ENCODE results near the gene FOXA2.
"Not testable (repeated sequence)": the region's sequence is repeated elsewhere in the genome, so short reads cannot be mapped to it uniquely, and the experiment has no call there.

Gene FOXA2

DNA sequence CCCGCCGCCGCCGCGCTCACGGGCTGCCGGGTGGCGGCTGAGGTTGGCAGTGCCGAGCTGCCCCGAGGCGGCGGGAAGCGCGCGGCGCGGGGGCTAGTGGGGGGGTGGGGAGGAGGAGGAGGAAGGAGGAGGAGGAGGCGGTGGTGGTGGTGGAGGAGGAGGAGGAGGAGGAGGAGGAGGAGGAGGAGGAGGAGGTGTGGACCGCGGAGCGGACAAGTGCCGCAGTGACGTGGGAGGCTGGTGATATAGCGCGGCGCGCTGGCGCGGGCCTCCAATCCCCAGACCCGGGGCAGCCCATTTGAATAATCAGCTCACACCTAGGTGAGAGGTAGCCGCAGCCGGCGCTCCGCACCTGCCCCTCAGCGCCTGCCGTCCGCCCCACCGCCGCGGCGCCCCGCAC, at the start of gene FOXA2:
Gene FOXA2 (minus strand): TSS at position 51 of the 400 bp plus-strand sequence. CDS start 294 bp downstream, outside the sequence.
- DNase-seq (ENCODE audit: low spot score), result no peak

DNA sequence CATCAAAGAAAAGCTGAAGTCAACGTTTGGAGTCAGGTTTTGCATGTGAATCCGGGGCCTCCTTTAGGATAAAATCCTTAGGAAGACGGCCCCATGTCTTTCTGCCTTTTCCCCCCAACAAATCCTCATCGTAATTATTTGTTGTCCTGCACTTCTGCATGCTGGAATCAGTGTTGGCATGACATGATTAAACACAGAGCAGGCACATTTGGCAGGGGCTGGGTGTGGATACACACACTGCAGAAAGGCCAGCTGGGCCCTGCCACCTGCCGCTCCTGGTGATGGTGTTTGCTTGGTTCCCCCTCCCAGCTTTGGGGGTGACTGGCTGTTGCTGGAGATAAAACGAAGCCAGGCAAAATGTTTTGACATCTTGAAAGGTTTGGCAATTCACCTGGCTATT, 46.3 kb upstream of the FOXA2 start:
- DNase-seq (ENCODE audit: low spot score), result no peak

DNA sequence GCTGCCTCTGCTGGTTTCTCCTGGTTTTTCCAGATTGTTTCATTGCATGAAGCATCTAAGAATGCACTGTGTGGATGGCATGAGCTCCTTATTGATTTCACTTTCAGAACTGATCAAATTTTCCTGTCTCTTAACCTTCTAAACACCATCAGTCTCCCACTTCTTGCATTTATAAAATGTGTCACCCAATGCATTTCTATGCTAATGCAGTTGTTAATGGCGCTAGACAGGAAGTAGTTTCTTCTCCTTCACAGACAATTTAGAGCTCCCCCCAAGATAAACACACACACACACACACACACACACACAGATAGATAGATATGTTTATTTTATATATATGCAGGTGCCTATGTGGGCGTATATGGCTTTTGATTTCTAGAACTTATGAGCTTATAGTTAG, 45.6 kb upstream of the FOXA2 start:
- DNase-seq (ENCODE audit: low spot score), result no peak

DNA sequence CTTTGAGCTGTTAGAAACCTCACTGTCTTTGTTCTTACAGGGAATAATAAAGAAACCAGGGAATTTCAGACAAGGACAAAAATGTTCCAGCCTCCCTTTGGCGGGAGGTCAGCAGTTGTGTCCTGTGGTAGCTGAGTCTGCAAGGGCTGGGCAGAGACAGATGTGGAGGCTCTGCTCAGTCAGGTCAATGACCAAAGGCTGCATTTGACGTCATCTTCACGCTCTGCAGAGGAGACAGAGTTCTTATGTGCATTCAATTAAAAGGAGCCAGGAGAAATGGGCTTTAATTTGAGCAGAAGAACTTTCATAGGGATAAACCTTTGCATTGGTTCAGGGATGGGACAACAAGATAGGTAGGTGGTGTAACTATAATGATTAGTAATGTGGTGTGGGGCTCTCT, 45.1 kb upstream of the FOXA2 start:
- no peak for DNase-seq (ENCODE audit: low spot score)

DNA sequence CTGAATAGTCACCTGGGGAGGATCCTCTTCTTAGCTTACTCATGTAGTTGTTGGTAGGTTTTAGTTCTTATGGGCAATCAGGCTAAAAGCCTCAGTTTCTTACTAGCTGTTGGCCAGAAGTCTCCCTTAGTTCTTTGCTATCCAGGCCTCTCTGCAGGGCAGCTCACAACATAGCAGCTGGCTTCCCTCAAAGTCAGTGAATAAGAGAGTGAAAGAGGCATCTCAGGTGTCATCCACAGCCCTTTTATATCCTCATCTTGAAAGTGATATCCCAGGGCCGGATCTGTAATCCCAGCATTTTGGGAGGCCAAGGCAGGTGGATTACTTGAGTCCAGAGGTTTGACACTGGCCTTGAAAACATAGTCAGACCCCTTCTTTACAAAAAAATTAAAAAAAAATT, 42.1 kb upstream of the FOXA2 start:
- no peak for DNase-seq (ENCODE audit: low spot score)

- DNase-seq (ENCODE audit: low spot score), result no peak
Measured at GRCh38 chr20:22623211-22623610, 38.8 kb upstream of the FOXA2 start.

GRCh38 chr20:22620342-22620741, 36.0 kb upstream of the FOXA2 start:
- DNase-seq (ENCODE audit: low spot score), result no peak

DNA sequence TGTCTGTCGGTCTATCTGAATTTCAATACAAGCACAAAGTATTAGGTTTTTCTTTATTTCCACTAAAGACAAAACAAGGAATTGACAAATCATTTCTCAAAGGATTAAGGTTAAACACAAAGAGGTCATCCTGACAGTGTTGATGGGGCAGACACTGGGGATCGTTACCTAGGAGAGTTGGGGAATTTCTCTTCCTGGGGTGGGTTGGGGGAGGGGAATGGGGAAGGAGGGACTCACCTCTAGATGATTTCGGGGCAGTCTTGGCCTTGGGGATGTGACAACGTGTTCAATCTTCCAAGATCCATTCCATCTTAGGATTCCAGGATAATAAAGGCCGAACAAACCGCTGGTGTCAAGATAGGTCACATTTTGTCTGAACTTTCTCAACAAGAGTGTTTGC, 35.4 kb upstream of the FOXA2 start:
- DNase-seq (ENCODE audit: low spot score), result no peak

GRCh38 chr20:22619272-22619671, 34.9 kb upstream of the FOXA2 start:
- no peak for DNase-seq (ENCODE audit: low spot score)

- no peak for DNase-seq (ENCODE audit: low spot score)
Measured at GRCh38 chr20:22617160-22617559, 32.8 kb upstream of the FOXA2 start.

DNA sequence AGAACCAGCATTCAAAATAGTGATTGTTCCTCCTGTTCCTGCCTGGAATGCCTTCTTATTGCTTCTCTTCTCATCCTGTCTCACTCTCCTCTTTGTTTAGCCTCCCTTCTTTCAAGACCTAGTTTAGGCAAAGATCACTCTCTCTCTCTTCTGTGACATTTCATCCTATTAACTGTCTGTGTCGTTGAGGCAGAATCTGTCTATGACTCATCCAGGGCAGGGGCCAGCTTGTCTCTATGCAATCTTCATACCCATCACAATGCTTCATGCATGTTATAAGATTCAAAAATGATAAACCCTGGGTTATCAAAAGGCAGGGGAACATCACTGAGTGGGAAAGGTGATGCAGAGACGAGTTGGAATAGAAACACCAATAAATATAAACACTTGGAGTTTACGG, 32.2 kb upstream of the FOXA2 start:
- no peak for DNase-seq (ENCODE audit: low spot score)

- no peak for DNase-seq (ENCODE audit: low spot score)
Measured at GRCh38 chr20:22615425-22615824, 31.1 kb upstream of the FOXA2 start.

- no peak for DNase-seq (ENCODE audit: low spot score)
Measured at GRCh38 chr20:22611636-22612035, 27.3 kb upstream of the FOXA2 start.

GRCh38 chr20:22607695-22608094, 23.3 kb upstream of the FOXA2 start:
- DNase-seq (ENCODE audit: low spot score), result no peak

GRCh38 chr20:22604815-22605214, 20.4 kb upstream of the FOXA2 start:
- DNase-seq (ENCODE audit: low spot score), result no peak

DNA sequence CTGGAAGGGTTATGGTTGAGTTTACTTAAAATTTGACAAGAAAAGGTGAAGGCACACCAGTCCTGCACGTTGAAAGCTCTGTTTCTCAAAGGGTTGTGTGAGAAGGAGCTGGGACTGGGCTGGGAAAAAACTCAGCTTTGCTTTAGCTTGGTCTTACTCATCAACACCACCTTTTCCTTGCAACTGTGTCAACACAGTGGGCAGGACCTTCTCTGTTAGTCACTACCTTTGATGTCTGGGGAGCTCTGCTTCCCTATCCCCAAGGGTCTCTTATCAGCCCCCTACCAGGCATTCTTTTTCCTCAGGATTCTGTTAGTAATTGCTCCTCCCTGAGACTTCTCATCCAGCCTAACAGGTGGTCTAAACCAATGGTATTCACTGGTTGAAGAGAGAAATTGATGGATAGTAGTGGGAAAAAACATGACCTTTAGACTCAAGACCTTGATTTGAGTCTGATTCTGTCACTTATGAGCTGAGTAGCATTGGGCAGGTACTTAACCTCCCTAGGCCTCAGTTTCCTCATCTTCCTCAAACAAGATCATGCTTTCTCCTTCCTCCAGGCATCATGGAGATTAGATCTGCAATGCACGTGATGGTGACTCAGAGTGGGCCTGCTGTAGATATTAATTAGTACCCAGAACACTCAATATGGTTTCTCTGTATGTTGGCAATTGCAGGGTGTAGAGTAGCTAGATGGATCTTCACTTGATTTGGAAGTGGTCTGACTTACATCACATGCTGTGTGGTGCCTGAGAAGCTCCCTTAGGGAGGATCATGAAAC, 17.2 kb upstream of the FOXA2 start:
- DNase-seq (ENCODE audit: low spot score), result no peak

DNA sequence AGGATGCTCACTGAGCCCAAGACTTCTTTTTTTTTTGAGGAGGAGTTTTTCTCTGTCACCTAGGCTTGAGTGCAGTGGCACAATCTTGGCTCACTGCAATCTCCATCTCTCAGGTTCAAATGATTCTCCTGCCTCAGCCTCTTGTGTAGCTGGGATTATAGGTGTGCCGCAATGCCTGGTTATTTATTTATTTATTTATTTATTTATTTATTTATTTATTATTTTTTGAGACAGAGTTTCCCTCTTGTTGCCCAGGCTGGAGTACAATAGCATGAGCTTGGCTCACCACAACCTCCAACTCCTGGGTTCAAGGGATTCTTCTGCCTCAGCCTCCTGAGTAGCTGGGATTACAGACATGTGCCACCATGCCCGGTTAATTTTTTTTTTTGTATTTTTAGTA, 14.9 kb upstream of the FOXA2 start:
- not testable (repeated sequence) for DNase-seq (ENCODE audit: low spot score)

DNA sequence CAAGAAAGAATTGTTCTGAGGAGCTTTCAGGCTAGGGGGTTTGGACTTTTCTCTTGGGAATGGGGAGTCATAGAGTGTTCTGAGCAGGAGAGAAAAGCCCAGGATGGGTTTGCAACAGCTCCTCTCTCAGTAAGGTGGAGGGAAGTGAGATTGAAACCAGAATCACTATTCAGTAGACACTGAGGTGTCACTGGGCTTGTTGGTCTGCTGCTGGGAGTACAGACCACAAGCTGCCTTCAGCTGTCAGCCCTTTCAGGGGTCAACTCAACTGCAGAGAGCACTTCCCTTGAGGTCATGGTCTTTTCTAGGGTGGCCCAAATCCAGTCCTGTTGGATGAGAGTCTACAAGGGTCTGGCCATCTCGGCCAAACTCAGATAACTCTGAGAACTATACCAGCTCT, 12.9 kb upstream of the FOXA2 start:
- DNase-seq (ENCODE audit: low spot score), result no peak

- no peak for DNase-seq (ENCODE audit: low spot score)
Measured at GRCh38 chr20:22590662-22591061, 6.3 kb upstream of the FOXA2 start.

GRCh38 chr20:22586645-22587310, 2.4 kb upstream of the FOXA2 start:
- no peak for DNase-seq (ENCODE audit: low spot score)

DNA sequence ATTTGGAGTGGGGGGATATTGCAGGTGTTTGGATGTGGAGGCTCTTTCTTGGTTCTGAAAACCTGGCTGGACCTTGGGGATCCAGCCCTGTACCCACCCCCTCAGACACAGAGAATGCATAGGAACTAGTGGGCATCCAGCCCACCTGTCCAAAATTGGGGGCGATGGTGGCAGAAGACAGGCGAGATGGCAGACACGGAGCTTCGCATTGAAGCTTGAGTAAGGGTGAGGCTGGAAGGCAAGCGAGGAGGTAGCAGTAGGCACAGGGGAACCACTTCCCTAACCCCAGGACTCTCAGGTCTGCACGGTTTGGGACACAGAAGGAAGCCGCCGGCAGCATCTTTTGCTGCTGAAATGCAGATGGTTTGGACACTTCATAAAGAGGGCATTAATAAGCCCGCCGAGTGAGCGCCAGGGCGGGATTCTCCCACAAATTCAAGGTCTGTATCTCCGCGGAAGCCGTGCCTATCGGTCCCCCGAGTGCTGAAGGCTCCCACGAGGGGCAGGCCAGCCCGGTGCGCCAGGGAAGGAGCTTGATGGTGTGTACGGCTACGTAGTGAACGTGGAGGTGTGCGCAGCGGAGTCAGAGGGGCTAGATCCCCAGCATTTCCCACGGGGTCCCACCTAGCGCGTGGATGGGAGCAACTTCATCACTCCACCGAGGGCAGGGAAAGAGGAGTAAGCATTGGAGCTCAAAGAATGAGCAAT, 1.6 kb upstream of the FOXA2 start:
- no peak for DNase-seq (ENCODE audit: low spot score)

DNA sequence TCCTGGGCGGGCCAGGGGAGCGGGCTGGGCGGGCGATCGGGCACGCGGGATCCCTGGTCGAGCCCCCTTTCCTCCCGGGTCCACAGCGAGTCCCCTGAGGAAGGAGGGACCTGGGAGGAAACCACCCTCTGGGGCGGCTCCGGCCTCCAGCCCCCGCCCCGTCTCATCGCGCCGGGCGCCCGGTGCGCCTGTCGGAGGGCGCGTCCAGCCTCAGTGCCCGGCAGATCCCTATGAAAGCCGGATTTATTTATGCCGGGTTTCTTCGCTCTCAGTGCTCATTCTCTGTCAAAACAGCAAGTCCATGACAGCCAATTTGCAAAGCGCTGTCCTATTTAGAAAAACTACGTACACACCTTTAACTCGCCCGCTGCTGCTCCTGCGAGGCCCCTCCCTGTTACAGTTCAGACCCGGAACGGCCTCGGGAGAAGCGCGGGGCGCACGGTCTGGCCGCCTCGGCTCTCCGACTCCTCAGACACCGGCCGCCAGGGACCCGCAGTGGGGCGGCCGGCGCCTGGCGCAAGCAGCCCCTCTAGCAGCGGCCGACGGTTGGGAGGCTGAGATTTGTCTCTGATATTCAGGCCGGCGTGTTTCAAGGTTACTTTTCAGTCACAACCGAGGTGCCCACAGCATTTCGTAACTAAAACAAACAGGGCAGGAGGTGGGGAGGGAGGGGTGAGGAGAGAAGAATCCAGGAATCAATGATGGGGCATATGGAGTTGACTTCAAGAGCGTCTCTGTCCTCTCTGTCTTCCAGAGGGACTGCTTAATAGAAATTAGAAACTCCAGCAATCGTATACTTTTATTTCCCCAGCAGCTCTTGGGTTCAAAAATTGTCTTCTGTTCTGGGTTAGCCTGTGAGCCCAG, 782 bp upstream of the FOXA2 start:
- no peak for DNase-seq (ENCODE audit: low spot score)
